HG02973 (cell line): ENCODE results near the gene DNAJC30.

Source experiments
- ATAC-seq: cut with Tn5 transposase; IDR thresholded peaks from one replicate; pipeline ENCODE4 v1.9.1; 2021; ENCODE audit warnings: moderate library complexity; ENCODE audit not compliant: unreplicated experiment

DNAJC30 gene

DNA sequence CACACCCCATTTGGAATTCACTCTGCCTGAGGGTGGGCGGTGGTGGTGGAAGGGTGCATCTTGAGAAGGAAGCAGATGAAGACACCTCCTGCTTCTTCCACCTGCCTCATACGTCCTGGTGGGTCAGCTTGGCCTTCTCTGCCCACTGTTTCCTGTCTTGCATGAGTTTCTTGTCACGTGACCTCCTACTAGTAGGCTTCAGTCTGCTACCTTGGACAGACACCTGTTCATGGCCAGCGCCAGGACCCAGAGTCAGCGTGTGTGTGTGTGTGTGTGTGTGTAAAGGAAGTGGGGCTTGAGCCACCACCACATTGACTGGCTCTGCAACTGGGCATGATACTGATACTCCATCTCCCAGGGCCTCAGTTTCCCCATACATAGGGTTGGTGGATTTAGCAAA, 32.7 kb downstream of the DNAJC30 start:
- no peak for ATAC-seq

DNA sequence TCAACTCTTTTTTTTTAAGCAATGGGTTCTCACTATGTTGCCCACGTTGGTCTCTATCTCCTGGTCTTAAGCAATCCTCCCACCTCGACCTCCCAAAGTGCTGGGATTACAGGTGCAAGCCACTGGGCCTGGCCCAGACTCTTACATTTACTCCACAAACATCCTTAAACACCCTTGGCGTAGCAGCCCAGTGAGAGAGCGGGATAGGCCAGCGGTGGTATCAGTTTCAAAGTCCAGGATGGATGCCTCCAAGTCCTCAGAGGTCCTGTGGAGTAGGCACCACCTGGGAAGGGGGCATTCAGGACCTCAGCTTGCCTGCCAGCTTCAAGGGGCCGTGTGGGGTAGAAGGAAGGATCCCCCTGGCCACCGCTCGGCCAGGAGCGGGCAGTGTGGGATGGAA, 33.7 kb downstream of the DNAJC30 start:
- ATAC-seq = no peak

DNA sequence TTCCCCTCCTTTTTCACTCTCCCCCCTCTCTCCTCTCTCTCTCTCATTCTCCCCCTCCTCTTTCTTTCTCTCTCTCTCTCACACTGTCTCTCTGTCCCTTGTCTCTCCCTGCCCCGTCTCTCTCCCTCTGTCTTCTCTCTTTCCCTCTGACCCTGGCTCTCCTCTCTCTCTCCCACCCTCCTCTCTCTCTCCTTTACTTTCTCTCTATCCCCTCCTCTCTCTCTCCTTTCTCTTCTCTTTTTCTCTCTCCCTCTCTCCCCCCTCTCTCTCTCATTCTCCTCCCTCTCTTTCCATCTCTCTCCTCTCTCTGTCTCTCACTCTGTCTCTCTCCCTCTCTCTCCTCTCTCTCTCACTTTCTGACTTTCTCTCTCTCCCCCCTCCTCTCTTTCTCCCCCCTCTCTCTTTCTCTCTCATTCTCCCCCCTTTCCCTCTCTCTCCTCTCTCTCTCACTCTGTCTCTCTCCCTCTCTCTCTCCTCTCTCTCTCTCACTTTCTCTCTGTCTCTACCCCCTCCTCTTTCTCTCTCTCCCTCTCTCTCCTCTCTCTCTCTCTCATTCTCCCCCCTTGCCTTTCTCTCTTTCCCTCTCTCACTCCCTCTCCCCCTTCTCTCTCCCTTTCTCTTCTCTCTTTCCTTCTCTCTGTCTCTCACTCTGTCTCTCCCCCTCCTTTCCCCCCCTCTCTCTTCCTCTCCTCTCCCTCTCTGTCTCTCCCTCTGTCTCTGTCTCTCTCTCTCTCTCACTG, 34.5 kb downstream of the DNAJC30 start:
- ATAC-seq = no peak

DNA sequence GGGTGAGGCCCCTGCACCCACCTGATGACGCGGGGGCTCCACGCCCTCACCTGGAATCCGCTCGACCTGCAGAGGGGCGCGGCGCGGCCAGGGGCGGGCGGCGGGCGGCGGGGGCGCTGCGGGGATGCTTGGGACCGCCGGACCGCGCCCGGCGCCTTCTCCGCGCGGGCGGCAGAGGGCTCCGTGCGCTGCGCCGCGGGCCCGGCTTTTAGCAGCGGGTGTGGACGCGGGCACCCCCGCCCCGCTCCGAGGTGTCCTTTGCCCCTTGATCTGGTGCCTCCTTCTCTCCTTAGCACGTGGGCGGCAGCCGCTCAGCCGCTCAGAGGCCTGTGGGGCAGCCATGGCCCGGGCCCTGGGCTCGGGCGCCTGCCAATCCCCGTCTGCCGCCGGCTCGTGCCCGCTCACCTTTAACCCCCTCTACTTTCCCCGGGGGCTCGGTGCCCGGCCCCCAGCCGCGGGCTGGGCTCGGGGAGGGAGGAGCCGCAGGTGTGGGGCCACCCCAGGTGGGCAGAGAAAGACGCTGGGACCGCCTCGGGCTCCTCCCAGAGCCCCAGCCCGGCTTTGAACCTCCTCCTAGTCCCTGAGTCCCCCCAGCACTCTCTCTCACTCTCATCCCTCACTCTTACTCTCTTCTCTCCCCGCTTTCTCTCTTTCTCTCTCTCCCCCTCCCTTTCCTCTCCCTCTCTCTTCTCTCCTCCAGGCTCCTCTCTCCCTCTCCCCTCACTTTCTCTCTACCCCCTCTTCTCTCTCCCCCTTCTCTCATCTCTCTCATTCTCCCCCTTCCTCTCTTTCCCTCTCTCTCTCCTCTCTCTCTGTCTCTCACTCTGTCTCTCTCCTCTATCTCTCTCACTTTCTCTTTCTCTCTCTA, 35.3 kb downstream of the DNAJC30 start:
- no peak for ATAC-seq

DNA sequence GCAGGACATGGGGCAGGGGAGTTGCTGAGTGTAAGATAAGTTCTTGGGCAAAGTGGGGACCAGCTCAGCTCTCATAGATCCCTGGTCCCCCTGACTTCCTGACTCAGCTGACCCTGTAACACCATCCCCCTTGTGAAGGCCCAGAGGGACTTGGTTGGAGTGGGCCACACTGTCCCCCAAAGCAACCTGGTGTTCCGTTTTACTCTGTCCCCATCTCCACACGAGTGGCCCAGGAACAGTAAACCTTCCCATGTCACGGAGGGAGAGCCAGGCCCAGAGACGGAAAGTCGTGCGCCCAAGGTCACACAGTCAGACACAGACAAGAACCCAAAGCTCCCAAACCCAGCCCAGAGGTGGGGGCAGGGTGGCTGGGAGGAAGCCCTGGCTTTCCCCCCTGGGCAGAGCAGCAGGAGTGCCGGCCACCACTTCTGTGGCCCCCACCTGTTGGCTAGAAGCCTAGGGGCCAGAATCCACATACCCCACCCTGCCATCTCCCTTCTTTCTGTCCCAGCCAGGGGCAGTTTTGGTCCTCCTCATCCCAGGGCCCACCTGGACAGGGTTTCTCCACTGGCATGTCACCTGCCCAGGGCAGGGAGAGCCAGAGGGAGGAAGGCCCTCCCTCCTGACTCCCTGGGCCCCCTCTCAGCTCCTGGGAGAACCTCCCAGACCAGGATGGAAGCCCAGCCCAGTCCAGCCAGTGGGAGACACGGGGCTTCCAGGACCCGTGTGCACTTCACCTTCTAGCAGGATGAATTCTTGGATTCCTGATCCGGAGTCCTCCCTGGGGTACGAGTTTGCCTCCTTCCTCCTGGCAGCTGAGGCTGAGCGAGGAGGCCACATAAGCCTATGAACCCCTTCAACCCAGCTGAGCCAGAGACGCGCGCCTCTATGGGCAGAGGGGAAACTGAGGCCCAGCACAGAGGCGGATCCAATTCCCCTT, 36.2 kb downstream of the DNAJC30 start:
- ATAC-seq = no peak

DNA sequence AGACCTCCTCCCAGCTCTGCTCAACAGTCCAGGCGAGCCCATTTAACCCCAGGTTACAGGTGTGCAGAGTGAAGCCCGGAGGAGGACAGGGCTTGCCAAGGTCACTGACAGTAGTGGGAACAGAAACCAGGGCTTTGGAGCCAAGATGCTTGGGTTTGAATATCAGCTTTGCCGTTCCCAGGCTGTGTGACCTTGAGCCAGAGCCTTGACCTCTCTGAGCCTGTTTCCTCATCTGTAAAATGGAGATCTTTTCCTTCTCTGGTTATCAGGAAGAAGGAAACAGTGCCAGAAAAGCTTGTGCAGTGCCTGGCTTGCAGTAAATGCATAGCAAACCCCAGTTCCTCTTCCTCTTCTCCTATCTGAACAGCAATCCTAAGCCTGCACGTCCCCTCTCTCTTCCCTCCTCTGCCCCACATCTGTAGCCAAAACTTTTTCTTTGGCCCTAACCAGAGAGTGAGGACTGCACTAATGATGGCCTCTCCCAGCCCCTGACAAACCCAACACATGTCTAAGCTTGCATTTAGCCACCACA, 37.5 kb downstream of the DNAJC30 start:
- ATAC-seq = no peak

DNA sequence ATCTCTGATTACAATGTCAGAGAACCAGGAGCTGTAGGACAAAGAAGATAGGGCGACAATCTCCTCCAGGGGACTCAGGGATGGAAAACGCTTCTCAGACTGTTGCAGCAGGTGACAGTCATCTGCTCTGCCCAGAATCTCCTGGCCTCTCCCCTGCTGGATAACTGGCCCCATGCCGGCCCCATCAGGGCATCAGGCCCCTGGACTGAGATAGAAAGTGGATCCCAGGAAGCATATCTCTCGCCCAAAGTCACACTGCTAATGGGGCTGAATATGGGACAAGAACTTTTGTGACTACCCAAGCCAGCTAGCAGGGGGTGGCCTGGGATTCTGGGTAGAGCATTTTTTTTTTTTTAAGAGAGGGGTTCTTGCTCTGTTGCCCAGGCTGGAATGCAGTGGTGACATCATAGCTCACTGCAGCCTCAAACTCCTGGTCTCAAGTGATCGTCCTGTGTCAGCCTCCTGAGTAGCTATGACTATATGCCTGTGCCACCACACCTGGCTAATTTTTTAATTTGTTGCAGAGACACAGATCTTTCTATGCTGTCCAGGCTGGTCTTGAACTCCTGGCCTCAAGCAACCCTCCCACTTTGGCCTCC, 38.5 kb downstream of the DNAJC30 start:
- ATAC-seq = no peak

DNA sequence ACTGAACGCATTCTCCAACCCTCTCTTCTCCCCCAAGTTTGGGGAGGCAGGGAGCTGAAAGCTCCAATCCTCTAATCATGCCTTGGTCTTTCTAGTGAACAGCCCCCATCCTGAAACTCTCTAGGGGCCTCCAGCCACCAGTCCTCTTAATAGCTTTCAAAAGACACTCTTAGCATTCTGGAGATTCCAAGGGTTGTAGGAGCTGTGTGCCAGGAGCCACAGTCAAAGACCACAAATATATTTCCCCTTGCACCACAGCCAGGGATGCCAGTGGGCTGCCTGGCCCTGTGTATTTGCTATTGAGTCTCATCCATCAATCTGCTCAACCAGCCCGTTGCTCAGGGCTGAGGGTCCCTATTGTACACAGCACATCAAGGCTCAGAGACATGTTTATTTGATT, 40.4 kb downstream of the DNAJC30 start:
- ATAC-seq = no peak

DNA sequence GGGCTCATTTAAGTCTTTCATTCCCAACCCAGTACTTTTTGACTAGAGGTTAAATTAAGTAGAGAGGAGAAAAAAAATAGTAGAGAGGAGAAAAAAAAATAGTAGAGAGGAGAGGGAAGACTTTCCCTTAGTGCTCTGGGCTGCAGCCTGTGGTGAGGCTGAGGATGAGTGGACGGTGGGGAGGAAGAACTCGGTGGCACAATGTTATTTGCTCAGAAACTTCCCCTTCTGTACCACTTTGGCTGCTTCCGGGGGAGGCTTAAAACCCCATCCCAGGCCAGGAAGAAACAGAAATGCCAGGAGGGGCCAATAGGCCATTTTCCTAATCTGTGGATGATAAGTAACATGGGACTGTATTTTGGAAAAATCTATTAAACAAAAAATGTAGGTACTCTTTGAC, 44.3 kb downstream of the DNAJC30 start:
- no peak for ATAC-seq

DNA sequence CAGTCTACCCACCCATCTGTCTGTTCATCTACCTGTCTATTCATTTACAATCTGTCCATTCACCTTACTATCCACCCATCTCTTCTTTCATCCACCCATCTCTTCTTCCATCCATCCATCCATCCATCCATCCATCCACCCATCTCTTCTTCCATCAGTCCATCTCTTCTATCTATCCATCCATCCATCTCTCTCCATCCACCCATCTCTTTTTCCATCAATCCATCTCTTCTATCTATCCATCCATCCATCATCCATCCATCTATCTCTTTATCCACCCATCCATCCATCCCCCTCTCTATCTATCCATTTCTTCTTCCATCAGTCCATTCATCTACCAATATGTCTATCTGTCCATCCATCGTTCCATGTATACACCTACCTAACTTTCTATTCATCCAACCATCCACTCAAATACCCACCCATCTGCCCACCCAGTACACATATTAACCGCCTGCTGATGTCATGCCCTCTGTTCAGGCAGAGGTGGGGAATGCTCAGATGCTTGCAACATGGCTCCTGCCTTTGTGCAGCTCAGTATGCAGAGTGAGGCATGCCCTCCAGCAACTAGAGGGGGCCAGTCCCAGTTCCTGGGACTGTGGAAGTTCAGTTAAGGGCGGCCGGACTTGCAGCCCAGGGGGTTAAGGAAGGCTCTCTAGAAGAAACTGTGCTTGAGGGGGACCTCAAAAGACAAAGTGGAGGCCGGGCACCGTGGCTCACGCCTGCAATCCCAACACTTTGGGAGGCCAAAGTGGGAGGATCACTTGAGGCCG, 47.6 kb downstream of the DNAJC30 start:
- ATAC-seq = no peak

DNA sequence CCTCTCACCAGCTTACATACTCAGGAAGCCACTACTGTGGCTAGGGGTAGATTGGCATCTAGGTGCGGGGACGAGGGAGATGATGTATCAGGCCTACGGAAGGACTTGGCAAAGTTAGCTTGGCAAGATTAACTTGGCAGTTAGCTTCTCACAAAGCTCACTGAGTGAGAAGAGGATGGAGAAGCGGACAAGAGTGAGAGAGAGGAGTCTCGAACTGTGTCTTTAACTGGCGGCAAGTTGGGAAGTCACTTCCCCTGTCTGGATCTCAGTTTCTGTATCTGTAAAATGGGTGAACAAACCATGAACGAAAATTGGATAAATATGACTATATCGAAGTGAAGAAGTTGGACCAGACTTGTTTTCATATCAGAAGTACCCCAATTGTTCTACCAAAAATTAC, 49.4 kb downstream of the DNAJC30 start:
- ATAC-seq = no peak

DNA sequence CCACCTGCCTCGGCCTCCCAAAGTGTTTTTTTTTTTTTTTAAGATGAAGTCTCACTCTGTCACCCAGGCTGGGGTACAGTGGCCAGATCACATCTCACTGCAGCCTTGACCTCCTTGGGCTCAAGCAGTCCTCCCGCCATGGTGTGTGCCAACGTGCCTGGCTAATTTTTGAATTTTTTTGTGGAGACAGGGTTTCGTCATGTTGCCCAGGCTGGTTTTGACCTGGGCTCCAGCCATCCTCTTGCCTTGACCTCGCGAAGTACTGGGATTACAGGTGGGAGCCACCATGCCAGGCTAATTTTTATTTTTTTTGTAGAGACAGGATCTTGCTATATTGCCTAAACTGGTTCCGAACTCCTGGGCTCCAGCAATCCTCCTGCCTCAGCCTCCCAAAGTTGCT, 49.9 kb downstream of the DNAJC30 start:
- ATAC-seq = no peak

DNA sequence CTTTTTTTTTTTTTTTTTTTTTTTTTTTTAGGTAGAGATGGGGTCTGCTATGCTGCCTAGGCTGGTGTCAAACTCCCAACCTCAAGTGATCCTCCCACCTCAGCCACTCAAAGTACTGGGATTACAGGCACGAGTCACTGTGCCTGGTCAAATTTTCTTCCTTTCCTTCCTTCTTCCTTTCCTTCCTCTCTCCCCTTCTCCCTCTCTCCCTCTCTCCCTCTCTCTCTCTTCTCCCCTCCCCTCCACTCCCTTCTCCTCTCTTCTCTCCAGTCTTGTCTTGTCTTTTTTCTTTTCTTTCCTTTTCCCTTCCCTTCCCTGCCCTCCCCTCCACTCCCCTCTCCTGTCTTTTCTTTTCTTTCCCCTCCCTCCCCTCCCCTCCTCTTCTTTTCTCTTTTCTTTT, 51.7 kb downstream of the DNAJC30 start:
- ATAC-seq = no peak
